ENCODE results near the gene SART1. TPM values are rescaled to one million over a fixed set of nuclear protein-coding genes. Genes with fewer than 3 reads are reported as not detected.

SART1 gene
- total and polyA plus RNA-seq, 4 donors: 13.6 to 24.3 (median 15.1) TPM

- Histone ChIP-seq H3K9ac (ENCODE audit: low read depth in 1 of 2, low read length in 2 of 2) (no peak overlapping the region), H3K9me3 (ENCODE audit: control insufficient read depth in 4 of 4, low read length in 3 of 4) (no peaks in the 10 kb centered on the region), H3K27me3 (ENCODE audit: control insufficient read depth in 4 of 4, insufficient read depth in 4 of 4, low read length in 3 of 4) (no peaks in the 10 kb centered on the region), H3K27ac (ENCODE audit: low read depth in 1 of 2, low read length in 2 of 2) (no peak overlapping the region), H3K4me3 (ENCODE audit: low read depth in 1 of 3, low read length in 3 of 3) (no peak overlapping the region), H3K4me1 (ENCODE audit: control insufficient read depth in 4 of 4, insufficient read depth in 4 of 4, low read length in 3 of 4) (no peaks in the 10 kb centered on the region), H3K36me3 (ENCODE audit: control insufficient read depth in 4 of 4, insufficient read depth in 3 of 4, low read depth in 1 of 4, low read length in 3 of 4) (peaks cover 13 to 37% (median 25%) of the 10 kb centered on the region in 4 donors)
- TF ChIP-seq, protein P1, sequence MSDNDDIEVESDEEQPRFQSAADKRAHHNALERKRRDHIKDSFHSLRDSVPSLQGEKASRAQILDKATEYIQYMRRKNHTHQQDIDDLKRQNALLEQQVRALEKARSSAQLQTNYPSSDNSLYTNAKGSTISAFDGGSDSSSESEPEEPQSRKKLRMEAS (IDR thresholded peaks at IDR 0.05): no peak
- TF ChIP-seq JUND (IDR thresholded peaks at IDR 0.05) (no peak), NR2F2 (IDR thresholded peaks at IDR 0.05) (no peak), TAF1 (conservative IDR thresholded peaks at IDR 0.05) (no peak), GABPA (IDR thresholded peaks at IDR 0.05 in 1 of 2, conservative IDR thresholded peaks at IDR 0.05 in 1 of 2) (no peak)
- TF ChIP-seq, protein P2, sequence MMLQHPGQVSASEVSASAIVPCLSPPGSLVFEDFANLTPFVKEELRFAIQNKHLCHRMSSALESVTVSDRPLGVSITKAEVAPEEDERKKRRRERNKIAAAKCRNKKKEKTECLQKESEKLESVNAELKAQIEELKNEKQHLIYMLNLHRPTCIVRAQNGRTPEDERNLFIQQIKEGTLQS (IDR thresholded peaks at IDR 0.05): no peak
- WGBS: 91% methylated on average over 10 of the region's 10 CpGs
- DNase-seq (ENCODE audit: low spot score): no peak
These were observed 17.8 kb downstream of the SART1 start for GRCh38 chr11:65979261-65979759.

GRCh38 chr11:65981101-65981740, 19.7 kb downstream of the SART1 start:
- no peak for DNase-seq (ENCODE audit: low spot score)
- TF ChIP-seq FOXA2 (IDR thresholded peaks at IDR 0.05) (no peak), GABPA (IDR thresholded peaks at IDR 0.05 in 1 of 2, conservative IDR thresholded peaks at IDR 0.05 in 1 of 2) (no peak), HNF4A (conservative IDR thresholded peaks at IDR 0.05) (no peak), REST (IDR thresholded peaks at IDR 0.05) (no peak), YY1 (IDR thresholded peaks at IDR 0.05) (no peak), SP1 (IDR thresholded peaks at IDR 0.05) (no peak), NR2F2 (IDR thresholded peaks at IDR 0.05) (no peak), RAD21 (IDR thresholded peaks at IDR 0.05) (no peak), RXRA (IDR thresholded peaks at IDR 0.05) (no peak), ZBTB33 (IDR thresholded peaks at IDR 0.05) (no peak), TAF1 (conservative IDR thresholded peaks at IDR 0.05) (no peak)
- TF ChIP-seq, protein P1 (IDR thresholded peaks at IDR 0.05): no peak
- no peaks in the 10 kb centered on the region for H3K27me3 ChIP-seq (ENCODE audit: control insufficient read depth in 4 of 4, insufficient read depth in 4 of 4, low read length in 3 of 4)
- WGBS: 86% methylated on average over 12 of the region's 12 CpGs
- H3K36me3 ChIP-seq (ENCODE audit: control insufficient read depth in 4 of 4, insufficient read depth in 3 of 4, low read depth in 1 of 4, low read length in 3 of 4): peaks cover 13 to 33% (median 22%) of the 10 kb centered on the region in 4 donors
- H3K9ac ChIP-seq (ENCODE audit: low read depth in 1 of 2, low read length in 2 of 2): no peak overlapping the region
- no peak overlapping the region for H3K27ac ChIP-seq (ENCODE audit: low read depth in 1 of 2, low read length in 2 of 2)
- no peaks in the 10 kb centered on the region for H3K9me3 ChIP-seq (ENCODE audit: control insufficient read depth in 4 of 4, low read length in 3 of 4)
- H3K4me3 ChIP-seq (ENCODE audit: low read depth in 1 of 3, low read length in 3 of 3): no peak overlapping the region
- no peaks in the 10 kb centered on the region for H3K4me1 ChIP-seq (ENCODE audit: control insufficient read depth in 4 of 4, insufficient read depth in 4 of 4, low read length in 3 of 4)
